ENCODE results near the gene XPO5. TPM values are rescaled to one million over a fixed set of nuclear protein-coding genes. Genes with fewer than 3 reads are reported as not detected.

XPO5 gene
- total and polyA plus RNA-seq, 2 of the 4 experiments (the other 2 are of a cell fraction), result 29.0 to 30.1 TPM

DNA sequence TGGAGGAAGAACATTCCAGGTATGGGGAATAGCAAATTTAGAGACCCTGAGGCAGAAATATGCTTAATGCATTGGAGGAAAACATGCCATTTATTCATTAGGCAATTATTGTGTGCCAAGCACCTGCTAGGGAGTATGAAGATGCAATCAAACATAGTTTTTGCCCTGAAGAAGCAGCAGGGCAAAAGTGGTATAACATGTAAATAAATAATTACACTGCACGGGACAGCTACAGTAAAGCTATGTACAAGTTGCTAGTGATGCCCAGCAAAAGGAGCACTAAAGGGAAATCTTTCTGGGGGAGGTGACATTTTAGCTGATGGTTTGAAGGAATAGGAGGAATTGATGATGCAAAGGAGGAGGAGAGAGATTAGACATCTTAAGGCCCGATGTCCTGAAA is 99.1 kb downstream of the XPO5 start:
- dilution Hi-C loops (cut with HindIII; ENCODE audit: low sequenced_read_pairs, unreplicated experiment), result no loop called here

More for the DNA sequence above, 99.1 kb downstream of the XPO5 start:
- no peaks in the 10 kb centered on the region for H3K9me3 ChIP-seq (ENCODE audit: control insufficient read depth, insufficient read depth, low read length)
- peak overlapping the region; percentile 66 for H3K4me3 ChIP-seq (ENCODE audit: insufficient read depth, low read depth, low read length)
- H3K36me3 ChIP-seq (ENCODE audit: control insufficient read depth, insufficient read depth, low read length), result no peaks in the 10 kb centered on the region
- H3K23ac ChIP-seq (ENCODE audit: low read depth, low read length), result peak overlapping the region; percentile 3; the same call in 1 of the 2 replicates
- peaks cover 3% of the 10 kb centered on the region; the same call in 1 of the 2 replicates for H4K20me1 ChIP-seq (ENCODE audit: insufficient read depth, low read length)
- no peak for TF ChIP-seq FOS (IDR thresholded peaks at IDR 0.05; ENCODE audit: low read depth, low read length)
- no peak for TF ChIP-seq RAD21 (IDR thresholded peaks at IDR 0.05; ENCODE audit: low read length)
- TF ChIP-seq MAZ (IDR thresholded peaks at IDR 0.05; ENCODE audit: borderline replicate concordance, low read depth, low read length), result no peak
- TF ChIP-seq MXI1 (IDR thresholded peaks at IDR 0.05; ENCODE audit: borderline replicate concordance, low read depth, low read length), result no peak
- no peak for TF ChIP-seq NFE2L2 (IDR thresholded peaks at IDR 0.05; ENCODE audit: low read depth, low read length)
- no peak for TF ChIP-seq MAFK (IDR thresholded peaks at IDR 0.05; ENCODE audit: low read depth, low read length)
- TF ChIP-seq, protein P1, sequence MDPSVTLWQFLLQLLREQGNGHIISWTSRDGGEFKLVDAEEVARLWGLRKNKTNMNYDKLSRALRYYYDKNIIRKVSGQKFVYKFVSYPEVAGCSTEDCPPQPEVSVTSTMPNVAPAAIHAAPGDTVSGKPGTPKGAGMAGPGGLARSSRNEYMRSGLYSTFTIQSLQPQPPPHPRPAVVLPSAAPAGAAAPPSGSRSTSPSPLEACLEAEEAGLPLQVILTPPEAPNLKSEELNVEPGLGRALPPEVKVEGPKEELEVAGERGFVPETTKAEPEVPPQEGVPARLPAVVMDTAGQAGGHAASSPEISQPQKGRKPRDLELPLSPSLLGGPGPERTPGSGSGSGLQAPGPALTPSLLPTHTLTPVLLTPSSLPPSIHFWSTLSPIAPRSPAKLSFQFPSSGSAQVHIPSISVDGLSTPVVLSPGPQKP (IDR thresholded peaks at IDR 0.05; ENCODE audit: borderline replicate concordance, low read depth, low read length), result no peak
- TF ChIP-seq BHLHE40 (IDR thresholded peaks at IDR 0.05; ENCODE audit: low read depth, low read length), result no peak
- peak overlapping the region; percentile 89 for H2AFZ ChIP-seq (replicated peaks; ENCODE audit: low read length, poor library complexity)
- H2BK20ac ChIP-seq (ENCODE audit: low read depth, low read length), result no peak overlapping the region
- peak overlapping the region; percentile 82 for H3K4me2 ChIP-seq (ENCODE audit: low read depth, low read length)
- ChIA-PET CTCF (no interaction called here), POLR2A (ENCODE audit: unreplicated experiment) (no interaction called here)
- no peak overlapping the region for H2BK5ac ChIP-seq (ENCODE audit: low read depth, low read length, poor library complexity, severe bottlenecking)
- no peak overlapping the region for H4K91ac ChIP-seq (ENCODE audit: insufficient read depth, low read depth, low read length)
- no CpG with 5 or more reads among the region's 2 CpGs for WGBS, 2 experiments (ENCODE audit: extremely low coverage in 2 of 2, insufficient read length in 1 of 2)
- no TSS peak for BruUV-seq (replicated peaks)
- ATAC-seq (ENCODE audit: low read depth) (no peak), DNase-seq (no peak)
- H3K79me1 ChIP-seq (ENCODE audit: low read depth in 1 of 2, low read length in 2 of 2), result peaks cover 24 to 37% of the 10 kb centered on the region in 2 experiments
- H2AK5ac ChIP-seq (ENCODE audit: low read depth, low read length), result peak overlapping the region; percentile 1; the same call in 1 of the 2 replicates
- peak overlapping the region; percentile 53; the same call in 1 of the 2 replicates for H3K9ac ChIP-seq (ENCODE audit: low read depth, low read length)
- H2AK9ac ChIP-seq (replicated peaks; ENCODE audit: low read depth, low read length, poor library complexity), result no peak overlapping the region
- peaks cover 21% of the 10 kb centered on the region for H3K9me1 ChIP-seq (ENCODE audit: insufficient read depth, low read length)
- no peak overlapping the region; the same call in 1 of the 2 replicates for H3K18ac ChIP-seq (ENCODE audit: low read depth, low read length)
- peak overlapping the region; percentile 92 for H4K5ac ChIP-seq (ENCODE audit: low read depth, low read length)
- no peak overlapping the region for H3K27ac ChIP-seq (ENCODE audit: insufficient read depth, low read length)
- H4K8ac ChIP-seq (ENCODE audit: low read depth in 2 of 2, low read length in 2 of 2), result peak overlapping the region; percentile 85 to 92
- H3K14ac ChIP-seq (replicated peaks; ENCODE audit: low read depth, low read length), result peak overlapping the region; percentile 86
- peak overlapping the region; percentile 43; the same call in 1 of the 2 replicates for H3K56ac ChIP-seq (ENCODE audit: extremely low read depth, insufficient read depth, low read length)
- H3K4ac ChIP-seq (ENCODE audit: low read depth, low read length), result peak overlapping the region; percentile 30; the same call in 1 of the 2 replicates
- 0 out of 2 replicates have a peak overlapping the region, but pooled peaks have one; percentile 1 for H2BK120ac ChIP-seq (ENCODE audit: low read depth, low read length)
- no peaks in the 10 kb centered on the region for H3K27me3 ChIP-seq (ENCODE audit: control insufficient read depth, insufficient read depth, low read length)
- H3K4me1 ChIP-seq (ENCODE audit: control insufficient read depth, insufficient read depth, low read length), result peaks cover 7% of the 10 kb centered on the region
- in situ Hi-C loops (cut with MboI; ENCODE audit: low sequenced_read_pairs) (no loop called here), intact Hi-C loops (cut with micrococcal nuclease) (loop anchor here (1.0 kb wide), 2 partner anchors 16 to 40 kb away; no protein-coding TSS in a partner anchor)
- H2BK15ac ChIP-seq (ENCODE audit: low read depth, low read length), result no peak overlapping the region
